Nephron (organoid): Measurements from ENCODE around the gene OPA1.

Experiments
- H3K27ac Mint-ChIP-seq, 3 experiments: 2 replicates each; pipeline ENCODE4 v1.8.0; 2020; ENCODE audit warnings: mixed read lengths in 3 of 3, mild to moderate bottlenecking in 2 of 3, moderate library complexity in 1 of 3
- H3K27me3 Mint-ChIP-seq: 2 replicates; pipeline ENCODE4 v1.8.0; 2021; ENCODE audit warnings: low read depth, mild to moderate bottlenecking, moderate library complexity, mixed read lengths
- H3K36me3 Mint-ChIP-seq: 2 replicates; pipeline ENCODE4 v1.8.0; 2020; ENCODE audit warnings: low read depth, mixed read lengths
- H3K4me1 Mint-ChIP-seq: 2 replicates; pipeline ENCODE4 v1.8.0; 2020; ENCODE audit warnings: mixed read lengths
- H3K4me3 Mint-ChIP-seq, 3 experiments: 2 replicates each; pipeline ENCODE4 v1.8.0; 2020; ENCODE audit warnings: mild to moderate bottlenecking in 3 of 3, mixed read lengths in 3 of 3, moderate library complexity in 2 of 3
- H3K9me3 Mint-ChIP-seq: 2 replicates; pipeline ENCODE4 v1.8.0; 2020; ENCODE audit warnings: mixed read lengths
- TF ChIP-seq, protein P1 (sequence below), 3 experiments: fragments of 200-600 bp; sonication (generic); IDR thresholded peaks; one replicate each; pipeline ENCODE4 v1.5.0; 2021; ENCODE audit warnings: antibody characterized with exemption in 3 of 3; ENCODE audit not compliant: unreplicated experiment in 3 of 3

OPA1 gene

DNA sequence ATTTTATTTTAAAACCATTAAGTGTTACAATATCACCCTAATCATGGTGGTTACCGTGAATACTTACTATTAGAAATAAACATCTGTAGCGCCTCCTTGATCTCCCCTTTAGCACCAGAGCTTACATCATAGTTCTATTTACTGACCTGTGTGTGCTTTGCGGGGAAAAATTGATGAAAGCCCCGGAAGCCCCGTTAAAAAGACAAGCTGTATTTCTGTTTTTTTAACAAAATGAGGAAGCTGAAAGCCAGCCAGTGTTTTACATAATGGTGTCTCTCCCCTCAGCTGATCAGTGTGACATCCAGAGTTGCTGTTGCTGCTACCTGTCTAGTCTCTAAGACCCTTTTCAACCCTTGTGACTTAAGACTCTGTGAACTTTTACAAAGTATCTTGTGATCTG, 100.8 kb downstream of the OPA1 start:
- no peak overlapping the region for H3K4me3 Mint-ChIP-seq
- no peaks in the 10 kb centered on the region for H3K9me3 Mint-ChIP-seq
- H3K27me3 Mint-ChIP-seq: no peaks in the 10 kb centered on the region
- H3K27ac Mint-ChIP-seq: no peak overlapping the region
- peaks cover 42% of the 10 kb centered on the region for H3K36me3 Mint-ChIP-seq
- no peaks in the 10 kb centered on the region for H3K4me1 Mint-ChIP-seq
- TF ChIP-seq, protein P1, sequence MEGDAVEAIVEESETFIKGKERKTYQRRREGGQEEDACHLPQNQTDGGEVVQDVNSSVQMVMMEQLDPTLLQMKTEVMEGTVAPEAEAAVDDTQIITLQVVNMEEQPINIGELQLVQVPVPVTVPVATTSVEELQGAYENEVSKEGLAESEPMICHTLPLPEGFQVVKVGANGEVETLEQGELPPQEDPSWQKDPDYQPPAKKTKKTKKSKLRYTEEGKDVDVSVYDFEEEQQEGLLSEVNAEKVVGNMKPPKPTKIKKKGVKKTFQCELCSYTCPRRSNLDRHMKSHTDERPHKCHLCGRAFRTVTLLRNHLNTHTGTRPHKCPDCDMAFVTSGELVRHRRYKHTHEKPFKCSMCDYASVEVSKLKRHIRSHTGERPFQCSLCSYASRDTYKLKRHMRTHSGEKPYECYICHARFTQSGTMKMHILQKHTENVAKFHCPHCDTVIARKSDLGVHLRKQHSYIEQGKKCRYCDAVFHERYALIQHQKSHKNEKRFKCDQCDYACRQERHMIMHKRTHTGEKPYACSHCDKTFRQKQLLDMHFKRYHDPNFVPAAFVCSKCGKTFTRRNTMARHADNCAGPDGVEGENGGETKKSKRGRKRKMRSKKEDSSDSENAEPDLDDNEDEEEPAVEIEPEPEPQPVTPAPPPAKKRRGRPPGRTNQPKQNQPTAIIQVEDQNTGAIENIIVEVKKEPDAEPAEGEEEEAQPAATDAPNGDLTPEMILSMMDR (IDR thresholded peaks at IDR 0.05; ENCODE audit: unreplicated experiment in 3 of 3): no peak

DNA sequence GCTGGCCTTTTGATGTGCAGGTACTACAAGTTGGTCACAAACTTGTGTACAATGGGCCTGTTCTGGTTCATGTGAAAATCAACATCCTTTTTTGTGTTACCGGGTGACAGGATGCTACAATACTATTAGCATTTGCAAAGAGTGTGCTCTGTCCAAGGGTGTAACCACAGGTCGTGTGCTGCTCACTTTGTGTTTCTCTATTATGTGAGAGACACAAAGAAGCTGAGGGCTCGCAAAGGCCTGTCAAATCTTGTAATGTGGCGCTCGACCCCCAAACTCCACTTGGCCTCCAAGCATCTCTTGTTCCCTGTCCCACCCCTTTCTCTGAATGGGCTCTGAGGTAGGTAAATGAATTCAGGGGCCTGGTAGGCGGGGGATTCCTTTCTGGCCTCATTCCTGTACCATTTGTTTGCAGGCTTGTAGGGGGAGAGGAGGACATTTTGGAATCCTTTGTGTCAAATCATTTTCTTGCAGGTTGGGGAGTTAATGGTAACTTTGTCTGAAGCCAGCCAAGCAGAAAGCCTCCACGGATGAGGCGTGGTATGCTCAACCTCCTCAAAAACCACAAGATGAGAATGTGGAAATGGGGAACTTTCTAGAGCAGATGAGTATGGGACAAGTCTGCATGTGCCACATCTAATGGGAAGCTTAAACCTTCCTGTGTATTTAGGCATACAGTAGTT, 109.1 kb downstream of the OPA1 start:
- no peaks in the 10 kb centered on the region for H3K9me3 Mint-ChIP-seq
- peaks cover 21% of the 10 kb centered on the region for H3K36me3 Mint-ChIP-seq
- no peaks in the 10 kb centered on the region for H3K4me1 Mint-ChIP-seq
- H3K27ac Mint-ChIP-seq: no peak overlapping the region
- H3K27me3 Mint-ChIP-seq: peaks cover 4% of the 10 kb centered on the region
- TF ChIP-seq, protein P1 (IDR thresholded peaks at IDR 0.05; ENCODE audit: unreplicated experiment in 3 of 3): no peak
- no peak overlapping the region for H3K4me3 Mint-ChIP-seq

DNA sequence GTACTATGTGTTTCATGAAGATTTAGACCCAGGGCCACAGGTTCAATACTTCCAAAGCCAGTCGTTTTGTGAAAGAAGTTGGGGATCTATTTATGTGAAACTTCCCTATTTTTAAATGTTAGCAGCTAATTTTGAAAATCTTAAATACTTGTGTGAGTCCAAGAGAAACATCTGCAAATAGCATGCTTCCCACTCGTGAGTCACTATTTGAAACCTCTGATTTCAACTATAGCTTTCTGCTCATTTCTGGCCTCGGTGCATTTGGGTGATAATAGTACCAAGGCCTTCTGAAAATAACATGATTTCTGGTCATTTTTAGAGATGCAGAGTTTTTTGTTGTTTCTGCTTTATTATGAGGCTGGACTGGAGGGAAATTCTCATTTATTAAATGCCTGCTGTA, 110.0 kb downstream of the OPA1 start:
- Mint-ChIP-seq H3K4me3 (no peak overlapping the region), H3K36me3 (peaks cover 18% of the 10 kb centered on the region), H3K27me3 (peaks cover 4% of the 10 kb centered on the region), H3K27ac (no peak overlapping the region), H3K9me3 (no peaks in the 10 kb centered on the region), H3K4me1 (peaks cover under 1% of the 10 kb centered on the region)
- TF ChIP-seq, protein P1 (IDR thresholded peaks at IDR 0.05; ENCODE audit: unreplicated experiment in 3 of 3): no peak

DNA sequence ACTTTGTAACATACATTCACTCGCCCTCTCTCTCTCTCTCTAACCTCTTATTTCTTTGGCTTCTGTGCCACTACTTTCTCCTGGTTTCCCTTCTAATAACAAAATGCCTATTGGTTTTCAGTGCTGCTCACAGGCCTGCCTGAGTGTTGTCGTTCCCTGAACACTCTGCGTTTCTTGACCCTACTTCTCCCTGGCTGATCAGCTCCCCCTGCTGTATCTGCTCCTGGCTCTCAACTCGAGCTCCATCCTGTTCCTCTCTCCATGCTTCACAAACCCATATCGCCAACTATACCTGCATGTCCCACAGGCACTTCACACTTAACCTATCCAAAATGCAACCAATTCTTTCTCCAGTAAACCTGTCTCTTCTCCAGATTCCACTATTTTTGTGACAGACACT, 111.4 kb downstream of the OPA1 start:
- Mint-ChIP-seq H3K9me3 (no peaks in the 10 kb centered on the region), H3K27ac (no peak overlapping the region), H3K4me1 (peaks cover 7% of the 10 kb centered on the region), H3K36me3 (peaks cover 8% of the 10 kb centered on the region), H3K27me3 (peaks cover 4% of the 10 kb centered on the region), H3K4me3 (no peak overlapping the region)
- TF ChIP-seq, protein P1 (IDR thresholded peaks at IDR 0.05; ENCODE audit: unreplicated experiment in 3 of 3): no peak

DNA sequence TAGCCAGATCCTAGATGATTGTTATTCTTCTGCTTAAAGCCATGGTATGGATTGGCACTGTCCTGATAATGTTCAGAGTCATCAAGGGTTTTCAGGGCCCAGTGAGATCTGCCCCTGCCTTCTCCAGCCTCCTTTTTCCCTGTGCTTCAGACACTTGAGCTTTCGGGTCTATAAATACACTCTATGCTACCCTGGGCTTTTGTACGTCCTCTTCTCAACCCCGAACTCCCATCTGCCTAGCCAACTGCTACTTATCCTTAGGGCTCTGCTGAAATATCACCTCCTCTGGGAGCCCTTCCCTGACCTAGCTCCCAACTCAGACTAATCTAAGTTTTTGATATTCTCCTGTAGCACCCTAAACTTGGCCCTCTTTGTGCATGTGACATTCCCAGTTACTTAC, 115.3 kb downstream of the OPA1 start:
- TF ChIP-seq, protein P1 (IDR thresholded peaks at IDR 0.05; ENCODE audit: unreplicated experiment in 3 of 3): no peak
- Mint-ChIP-seq H3K4me1 (peaks cover 7% of the 10 kb centered on the region), H3K9me3 (peaks cover 2% of the 10 kb centered on the region), H3K4me3 (no peak overlapping the region), H3K27ac (no peak overlapping the region), H3K27me3 (peaks cover 10% of the 10 kb centered on the region), H3K36me3 (no peaks in the 10 kb centered on the region)
